RCC 7860 (cell line): ENCODE data around the gene INTS6.
A peak's percentile ranks its signal among the peaks of the same experiment; 100 is the strongest.

Experiments
- DNase-seq: peaks from one replicate; pipeline ENCODE4 v3.0.0-alpha.2; 2015; ENCODE audit warnings: low spot score
- FAIRE-seq: peaks from 2 replicates; lab custom pipeline; 2012; peaks lifted over from hg19 to GRCh38; lab: Jason Lieb, UNC

The INTS6 gene

DNA sequence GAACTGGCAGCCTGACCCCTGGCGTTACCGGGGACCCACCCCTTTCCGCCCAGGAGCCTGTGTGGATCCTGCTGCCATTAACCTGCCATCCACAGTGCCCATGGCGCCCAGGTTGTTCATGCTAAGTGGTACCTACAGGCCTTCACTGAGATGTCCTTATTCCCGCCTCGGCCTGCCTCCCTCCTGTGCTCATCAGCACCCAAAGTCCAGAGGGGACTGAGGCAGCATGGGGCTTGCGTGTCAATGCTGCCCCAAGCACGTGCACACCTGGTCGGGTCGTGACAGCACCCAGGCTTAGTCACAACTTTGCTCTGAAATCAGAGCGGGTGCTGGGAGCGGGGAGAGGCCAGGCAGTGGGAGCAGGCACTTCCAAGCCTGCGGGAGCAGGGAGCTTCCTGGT is 3.7 kb upstream of the INTS6 start:
- FAIRE-seq = no peak
- no peak for DNase-seq

DNA sequence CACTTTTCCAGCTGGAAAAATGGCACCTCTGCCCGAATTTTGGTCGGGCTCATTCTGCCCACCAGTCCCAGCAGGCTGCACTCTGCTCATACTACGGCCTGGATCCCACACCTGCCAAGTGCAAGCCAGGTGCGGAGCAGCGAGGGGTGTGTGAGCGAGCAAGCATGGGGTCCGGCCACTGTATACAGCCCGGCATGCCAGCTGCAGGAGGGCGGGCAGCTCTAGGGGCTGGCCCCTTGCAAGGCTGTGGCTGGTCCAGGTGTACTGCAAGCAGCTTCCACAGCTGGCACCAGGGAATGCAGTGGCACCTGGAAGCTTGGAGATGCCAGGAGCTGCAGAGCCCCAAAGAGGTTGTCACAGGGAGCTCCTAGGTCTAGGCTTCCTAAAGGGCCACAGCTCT is 2.7 kb upstream of the INTS6 start:
- FAIRE-seq = no peak
- DNase-seq = no peak

DNA sequence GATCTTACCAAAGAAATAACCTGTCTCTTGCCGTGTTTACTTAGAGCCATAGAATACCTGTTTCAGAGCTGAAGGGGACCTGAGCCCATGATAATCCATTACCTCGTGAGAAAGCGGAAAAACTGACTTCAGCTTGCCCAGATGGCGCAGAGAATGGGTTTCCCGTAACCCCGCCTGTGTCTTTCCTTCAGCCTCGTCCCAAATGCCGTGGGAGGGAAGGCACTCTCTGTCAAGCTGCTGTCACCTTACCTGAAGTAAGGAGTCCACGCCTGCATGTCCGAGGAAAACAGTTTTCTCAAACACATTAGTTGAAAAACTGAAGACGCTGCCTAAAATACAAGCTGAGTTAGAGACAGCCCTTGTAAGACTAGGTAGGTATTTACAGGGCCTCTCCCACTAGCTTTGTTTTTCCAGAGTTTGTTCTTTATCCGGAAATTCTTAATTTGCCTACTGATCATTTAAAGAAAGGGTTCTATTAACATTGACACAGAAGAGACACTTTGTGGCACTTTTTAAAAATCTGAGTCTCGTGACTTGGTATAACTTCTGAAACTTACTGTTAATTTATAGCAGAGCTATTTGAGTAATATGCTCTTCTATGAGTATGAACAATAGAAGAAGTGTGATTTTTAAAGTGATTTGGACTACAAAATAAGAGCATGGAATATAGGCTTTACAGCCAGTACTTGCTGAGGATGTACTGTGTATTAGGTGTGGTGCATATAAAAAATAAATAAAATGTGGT is 1.3 kb upstream of the INTS6 start:
- DNase-seq (no peak), FAIRE-seq (no peak)

DNA sequence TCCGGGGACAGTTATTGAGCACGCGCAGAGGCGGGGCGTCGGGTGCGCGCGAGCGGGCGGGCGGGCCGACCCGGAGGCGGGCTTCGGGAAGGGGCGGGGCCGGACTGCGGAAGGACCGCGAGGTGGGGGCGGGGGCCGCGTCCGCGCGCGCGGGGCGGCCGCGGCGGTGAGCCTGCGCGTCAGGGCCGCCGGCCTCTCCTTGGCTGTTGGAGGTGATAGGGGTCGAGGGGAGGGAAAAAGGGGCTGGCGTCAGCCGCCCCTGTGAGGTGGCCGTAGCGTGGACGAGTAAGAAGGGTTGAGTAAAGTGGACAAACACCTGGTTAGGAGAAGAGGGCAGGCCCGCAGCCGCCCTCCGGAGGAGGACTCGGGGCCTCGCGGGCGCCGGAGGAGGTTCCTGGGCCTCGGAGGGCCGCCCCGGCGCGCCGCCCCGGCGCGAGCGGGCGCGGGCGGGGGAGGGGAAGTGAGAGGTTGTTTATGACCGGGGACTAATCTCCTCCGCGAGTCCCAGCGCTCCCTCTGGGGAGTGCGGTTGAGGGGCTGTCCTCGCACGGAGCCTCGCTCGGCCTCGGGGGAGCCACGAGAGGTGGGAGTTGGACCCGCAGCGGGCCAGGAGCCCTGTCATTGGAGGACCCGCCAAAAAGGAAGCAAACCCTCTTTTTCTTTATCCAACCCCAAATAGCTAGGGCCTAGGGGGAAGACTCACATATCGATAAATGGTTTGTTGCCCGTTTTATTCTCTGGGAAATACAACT is 547 bp upstream of the INTS6 start:
- no peak for FAIRE-seq
- DNase-seq = no peak

DNA sequence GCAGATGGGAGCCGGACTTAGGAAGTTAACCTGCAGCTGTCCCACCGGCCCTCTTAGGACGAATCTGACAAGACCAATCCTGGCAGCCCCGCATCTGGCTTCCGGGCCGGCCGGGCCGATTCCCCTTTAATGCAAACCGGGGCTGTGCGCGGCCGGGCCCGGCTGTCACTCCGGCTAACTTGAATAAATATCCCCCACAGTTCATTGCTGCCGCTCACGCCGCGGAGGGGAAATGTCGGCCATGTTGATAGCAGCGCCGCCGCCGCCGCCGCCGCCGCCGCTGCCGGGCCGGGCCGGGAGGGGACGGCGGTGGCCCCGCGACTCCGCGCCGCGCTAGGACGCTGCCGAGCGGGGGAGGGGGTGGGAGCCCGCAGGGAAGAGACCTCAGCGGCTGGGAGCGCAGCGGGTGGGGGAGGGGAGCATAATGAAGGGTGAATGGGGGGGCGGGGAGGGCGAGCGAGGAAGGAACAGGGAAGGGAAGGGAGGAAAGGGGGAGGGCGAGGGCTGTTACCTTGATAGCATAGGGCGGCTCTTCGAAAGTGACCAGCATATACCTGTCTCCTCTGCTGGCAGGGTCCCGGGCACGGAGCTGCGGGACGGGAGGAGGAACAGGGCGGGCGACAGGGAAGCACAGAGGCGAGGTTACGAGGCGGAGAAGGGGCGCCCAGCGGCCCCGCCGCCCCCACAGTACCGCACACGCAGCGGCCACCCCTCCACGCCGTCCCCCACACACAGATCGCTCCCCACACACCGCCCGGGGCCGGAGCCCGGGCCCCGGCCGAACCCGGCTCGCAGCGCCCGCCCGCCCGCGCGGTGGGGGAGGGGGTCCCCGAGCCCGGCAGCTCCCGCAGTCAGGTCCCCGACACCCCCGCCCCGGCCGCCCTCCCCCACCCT is 1.1 kb downstream of the INTS6 start:
- DNase-seq = peak; percentile 30
- FAIRE-seq = no peak

DNA sequence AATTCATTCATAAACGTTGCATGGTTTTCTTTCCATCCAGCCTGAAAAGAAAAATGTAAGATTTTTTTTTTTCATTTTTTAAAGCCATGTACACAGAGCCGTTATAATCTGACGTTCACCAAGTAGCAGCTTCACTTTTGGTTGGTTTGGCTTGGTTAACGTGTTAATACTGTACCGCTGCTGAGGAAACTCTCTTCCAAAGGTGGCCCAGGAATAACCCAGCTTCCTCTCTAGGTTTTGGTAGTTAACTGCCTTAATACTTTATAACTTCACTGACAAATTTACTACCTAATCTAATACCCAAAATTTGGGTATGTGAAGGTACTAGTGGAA is 1.7 kb downstream of the INTS6 start:
- FAIRE-seq = no peak

DNA sequence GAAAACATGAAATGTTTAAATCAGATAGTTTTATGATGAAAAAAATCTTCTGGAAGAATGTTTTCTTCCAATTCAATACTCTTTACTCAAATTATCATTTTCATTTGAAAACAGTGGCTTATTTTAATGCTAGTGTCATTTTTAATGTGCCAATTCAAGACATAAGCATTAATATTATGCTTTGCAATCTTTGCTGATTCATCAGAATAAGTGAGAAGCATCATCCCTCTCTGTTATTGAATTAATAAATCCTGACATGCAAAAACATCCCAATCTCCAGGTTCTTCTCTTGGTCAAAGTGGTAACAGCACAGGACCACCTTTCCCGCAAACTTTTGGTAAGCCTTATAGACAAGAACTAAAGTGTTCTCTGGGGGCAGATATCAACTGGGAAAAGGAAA is 3.8 kb downstream of the INTS6 start:
- FAIRE-seq = no peak
- DNase-seq = no peak

More for the DNA sequence above, 1.7 kb downstream of the INTS6 start:
- DNase-seq = no peak

DNA sequence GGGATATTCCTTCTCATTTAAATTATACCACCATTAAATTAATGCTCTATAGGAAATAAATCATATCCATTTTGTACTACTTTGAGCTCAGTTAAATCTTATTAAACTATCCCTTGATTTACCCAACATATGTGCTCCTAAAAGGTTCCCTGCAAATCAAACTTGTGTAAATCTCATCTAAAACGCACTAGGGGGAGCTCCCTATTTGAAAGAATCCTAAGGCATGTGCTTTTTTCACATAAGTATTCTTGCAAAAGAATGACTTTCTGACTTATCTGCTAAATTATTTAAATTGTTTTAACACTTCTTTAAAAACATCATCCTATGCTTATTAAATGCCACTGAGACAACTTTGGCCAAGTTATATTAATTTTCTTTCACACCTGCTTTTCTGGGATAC is 7.9 kb downstream of the INTS6 start:
- FAIRE-seq (no peak), DNase-seq (no peak)

DNA sequence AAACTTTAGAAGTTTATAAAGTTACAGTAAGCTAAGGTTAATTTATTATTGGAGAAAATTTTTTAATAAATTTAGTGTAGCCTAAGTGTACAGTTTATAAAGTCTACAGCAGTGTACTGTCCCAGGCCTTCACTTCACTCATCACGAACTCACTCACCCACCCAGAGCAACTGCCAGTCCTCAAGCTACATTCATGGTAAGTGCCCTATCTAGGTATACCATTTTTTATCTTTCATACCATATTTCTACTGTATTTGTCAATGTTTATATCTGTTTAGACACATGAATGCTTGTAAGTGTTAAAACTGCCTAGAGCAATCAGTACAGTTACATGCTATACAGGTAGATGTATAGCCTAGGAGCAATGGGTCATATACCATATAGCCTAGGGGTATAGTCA is 12.5 kb downstream of the INTS6 start:
- DNase-seq = no peak

DNA sequence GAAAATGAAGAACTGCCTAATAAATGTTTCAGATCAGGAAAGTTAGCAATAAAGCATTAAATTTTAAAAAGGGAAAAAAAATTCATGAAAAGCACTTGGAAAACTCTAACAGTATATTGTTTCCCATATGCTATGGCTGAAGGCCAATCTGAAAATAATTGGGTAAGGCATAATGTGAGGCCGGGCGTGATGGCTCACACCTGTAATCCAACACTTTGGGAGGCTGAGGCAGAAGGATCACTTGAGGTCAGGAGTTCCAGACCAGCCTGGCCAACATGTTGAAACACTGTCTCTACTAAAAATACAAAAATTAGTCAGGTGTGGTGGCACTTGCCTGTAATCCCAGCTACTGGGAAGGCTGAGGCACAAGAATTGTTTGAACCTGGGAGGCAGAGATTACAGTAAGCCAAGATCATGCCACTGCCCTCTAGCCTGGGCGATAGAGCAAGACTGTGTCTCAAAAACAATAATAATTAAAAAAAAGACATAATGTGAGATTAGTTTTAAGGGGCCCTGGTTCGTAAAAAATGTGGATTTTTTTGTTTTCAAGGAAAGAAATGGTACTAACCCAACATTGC is 15.2 kb downstream of the INTS6 start:
- FAIRE-seq = no peak
- DNase-seq = no peak

More for the DNA sequence above, 12.5 kb downstream of the INTS6 start:
- no peak for FAIRE-seq

DNA sequence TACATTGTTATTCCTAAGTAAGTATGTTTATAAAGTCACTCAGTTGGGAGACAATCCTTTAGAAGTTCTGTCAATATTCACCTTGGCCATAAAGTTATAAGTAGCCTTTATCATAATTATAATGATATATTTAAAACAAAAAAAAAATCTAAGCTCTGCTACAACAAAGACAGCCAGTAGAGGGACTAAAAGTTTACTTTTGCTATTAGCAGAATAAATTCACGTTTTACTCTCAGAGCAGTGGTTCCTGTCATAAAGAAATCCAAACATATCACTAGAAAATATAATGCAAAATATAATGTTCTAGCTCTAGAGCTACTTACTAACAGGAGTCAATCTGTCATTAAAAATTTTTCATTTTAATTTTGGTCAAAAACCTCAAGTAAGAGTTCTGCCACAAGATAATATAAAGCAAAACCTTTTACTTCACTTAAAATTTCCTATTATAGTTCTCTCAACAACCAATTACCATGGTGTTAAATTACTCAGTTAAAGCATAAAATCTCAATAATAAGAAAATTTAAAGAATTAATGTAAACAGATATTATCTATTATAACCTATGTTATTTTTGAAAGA is 17.7 kb downstream of the INTS6 start:
- DNase-seq = no peak
- FAIRE-seq = peak; percentile 2

DNA sequence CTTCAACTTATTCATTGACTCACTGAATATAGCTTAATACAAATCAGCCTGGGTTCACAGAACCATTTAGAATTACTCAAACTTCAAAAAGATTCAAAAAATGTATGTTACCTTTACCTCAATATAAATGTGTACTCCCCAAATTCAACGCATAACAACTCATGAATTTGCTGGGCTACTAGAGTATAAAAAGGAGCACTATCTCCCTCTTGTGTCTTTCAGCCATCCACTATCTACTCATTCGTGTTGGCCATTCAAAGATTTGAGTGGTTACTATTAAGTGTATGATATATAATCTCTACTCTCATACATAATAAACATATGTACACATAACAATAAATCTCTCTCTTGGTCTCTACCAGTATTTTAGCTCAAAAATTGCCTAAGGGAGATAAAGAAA is 20.3 kb downstream of the INTS6 start:
- DNase-seq (no peak), FAIRE-seq (no peak)

DNA sequence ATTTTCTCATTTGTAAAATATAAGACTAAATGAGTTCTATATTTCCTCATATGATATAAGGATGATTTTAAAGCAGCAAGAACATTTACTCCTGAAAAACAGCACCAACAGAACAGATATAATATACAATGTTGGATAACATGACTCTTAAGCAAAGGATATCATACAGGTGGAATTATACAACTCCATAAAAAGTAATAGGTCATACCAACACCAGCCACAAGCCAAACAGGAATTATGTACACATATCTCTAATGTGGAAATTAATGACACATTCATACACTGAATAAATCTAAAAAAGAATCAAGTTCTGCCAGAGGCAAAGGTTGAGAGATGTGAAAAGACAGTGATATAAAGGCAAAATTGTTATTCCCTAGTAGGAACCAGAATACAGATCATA is 25.9 kb downstream of the INTS6 start:
- FAIRE-seq = no peak
- no peak for DNase-seq

DNA sequence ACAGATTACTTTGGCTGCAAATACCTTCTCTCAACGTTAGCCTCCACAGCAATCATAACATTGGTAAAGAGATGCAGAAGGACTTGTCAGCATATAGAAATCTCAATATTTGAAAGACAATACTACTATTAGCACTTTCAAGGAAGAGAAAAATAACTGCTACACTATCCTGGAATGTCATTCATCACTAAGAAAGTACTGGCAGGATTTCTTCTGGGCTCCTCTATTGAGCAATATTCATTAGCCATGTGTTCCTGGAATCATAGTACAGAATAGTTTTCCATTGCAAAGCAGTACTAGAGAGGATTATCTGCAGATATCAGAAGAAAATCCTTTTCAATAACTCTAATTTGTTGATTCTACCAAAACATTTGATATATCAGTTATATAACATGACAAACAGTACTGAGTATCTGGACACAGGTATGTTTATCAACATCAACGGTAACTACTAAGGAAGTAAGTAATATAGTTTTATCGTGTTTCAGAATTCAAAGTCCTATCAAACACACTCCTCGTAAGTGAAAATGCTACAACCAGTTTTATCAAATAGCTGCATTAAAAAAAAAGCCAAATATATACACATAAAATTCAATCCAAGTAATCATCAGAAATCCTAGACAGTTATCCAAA is 27.3 kb downstream of the INTS6 start:
- no peak for FAIRE-seq
- DNase-seq = no peak

DNA sequence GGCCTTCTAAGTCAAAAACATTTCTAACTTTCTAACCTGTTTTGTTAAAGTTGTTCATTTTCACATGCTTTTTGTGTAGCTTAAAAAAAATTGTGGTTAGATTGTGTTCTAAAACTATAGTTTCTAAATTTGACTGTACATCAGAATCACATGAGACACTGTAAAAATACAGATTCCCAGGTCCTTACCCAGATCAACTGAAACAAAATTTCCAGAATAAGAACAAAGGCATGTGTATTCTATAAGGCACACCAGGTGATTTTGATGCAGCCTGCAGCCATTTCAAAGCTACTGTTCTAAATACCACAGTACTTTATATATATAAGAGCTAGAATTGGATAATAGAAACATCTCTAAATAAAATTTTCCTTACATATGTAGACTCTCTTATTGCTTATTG is 29.1 kb downstream of the INTS6 start:
- no peak for FAIRE-seq
- no peak for DNase-seq

DNA sequence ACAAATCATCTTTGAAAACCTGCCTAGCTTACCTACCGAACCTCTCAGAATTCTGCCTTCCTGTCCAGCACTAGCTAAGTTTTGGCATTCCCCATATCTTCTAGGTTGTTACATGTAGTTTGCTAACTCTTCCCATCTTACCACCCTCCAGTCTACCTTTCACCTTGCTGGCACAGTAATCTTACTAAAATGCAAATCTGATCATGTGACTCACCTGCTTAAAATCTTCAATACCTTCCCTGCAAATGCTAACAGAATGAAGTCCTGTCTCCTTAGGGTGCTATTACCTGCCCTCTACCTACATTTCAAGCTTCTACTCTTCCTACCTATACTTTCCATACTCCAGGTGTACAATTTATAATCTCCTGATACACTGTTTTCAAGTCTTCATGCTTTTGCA is 30.4 kb downstream of the INTS6 start:
- DNase-seq (no peak), FAIRE-seq (no peak)

DNA sequence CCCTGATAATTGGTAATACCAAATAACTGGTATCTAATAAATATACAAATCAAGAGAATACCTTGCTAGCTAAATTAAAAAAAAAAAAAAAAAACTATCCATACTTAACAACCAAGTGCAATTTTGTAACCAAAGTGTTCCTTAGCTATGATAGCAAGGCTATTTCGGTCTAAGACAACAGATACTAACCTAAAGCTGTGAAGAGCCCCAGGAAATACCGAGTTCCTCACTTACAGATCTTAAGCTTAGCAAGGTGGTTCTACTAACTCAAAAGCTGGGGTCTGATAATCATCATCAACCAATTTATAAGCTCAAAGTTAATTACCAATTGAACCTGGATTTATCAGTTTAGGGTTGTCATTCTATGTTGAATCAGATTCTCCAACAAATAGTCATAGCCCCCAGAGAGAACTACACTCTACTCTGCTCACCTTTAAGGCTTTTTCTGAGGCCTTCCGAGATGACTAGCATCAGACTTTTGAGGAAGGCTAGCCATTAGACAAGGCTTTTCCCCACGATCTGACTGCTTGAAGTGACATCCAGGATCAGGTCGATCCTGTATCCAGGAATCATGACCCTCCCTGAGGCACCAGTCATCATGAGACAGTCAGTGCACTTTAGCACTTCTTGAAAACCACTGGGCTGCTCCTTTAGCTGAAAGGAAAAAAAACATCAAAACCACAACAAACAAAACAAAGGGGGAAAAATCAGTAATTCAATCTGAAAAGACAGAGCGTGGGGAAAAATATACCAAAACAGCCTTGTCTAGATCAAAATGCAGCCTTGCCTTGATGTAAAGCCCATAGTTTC is 31.9 kb downstream of the INTS6 start:
- FAIRE-seq (no peak), DNase-seq (no peak)

DNA sequence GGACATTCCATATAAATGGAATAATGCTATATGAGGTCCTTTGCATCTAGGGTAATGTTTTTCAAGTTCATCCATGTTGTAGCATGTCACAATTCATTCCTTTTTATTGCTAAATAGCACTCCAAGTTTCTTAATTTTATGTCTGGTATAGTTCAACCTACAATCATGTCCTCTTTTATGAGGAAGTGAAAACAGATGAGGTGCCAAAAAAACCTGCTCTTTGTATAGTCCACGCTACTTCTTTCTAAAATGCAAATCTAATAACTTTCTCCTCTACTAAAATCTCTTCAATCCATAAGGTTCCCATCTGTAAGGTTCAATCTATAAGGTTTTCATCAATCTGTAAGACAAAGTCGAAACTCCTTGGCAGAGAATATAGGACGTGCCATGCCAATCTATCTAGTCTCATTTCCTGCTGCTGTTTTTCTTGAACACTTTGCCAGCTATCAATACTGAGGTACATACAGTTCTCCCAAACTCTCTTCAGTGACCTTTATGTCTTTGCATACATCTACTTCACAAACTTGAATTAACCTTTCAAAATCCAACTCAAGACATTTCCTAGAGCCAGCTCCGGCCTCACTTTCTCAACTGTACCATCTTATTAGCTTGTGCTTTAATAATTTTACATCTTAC is 33.7 kb downstream of the INTS6 start:
- FAIRE-seq (no peak), DNase-seq (no peak)

DNA sequence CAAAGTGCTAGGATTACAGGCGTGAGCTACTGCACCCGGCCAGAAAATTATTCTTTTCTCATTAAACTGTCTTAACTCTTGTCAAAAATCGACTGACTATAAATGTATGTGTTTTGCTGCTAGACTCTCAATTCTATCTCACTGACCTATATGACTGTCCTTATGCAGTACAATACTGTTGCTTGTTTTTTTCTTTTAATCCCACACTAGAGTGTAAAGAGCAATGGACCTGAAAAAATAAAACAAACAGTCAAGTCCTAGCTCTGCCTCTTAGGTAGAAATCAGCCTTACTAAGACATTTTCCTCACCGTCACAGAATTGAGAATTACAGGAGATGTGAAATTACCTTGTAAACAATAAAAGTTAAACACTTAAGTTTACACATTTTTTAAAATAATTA is 35.1 kb downstream of the INTS6 start:
- DNase-seq = no peak
- no peak for FAIRE-seq
